HepG2 (cell line): Measurements from ENCODE around the gene TBKBP1. TPM values are rescaled to one million over a fixed set of nuclear protein-coding genes. Genes with fewer than 3 reads are reported as not detected.

ENCODE experiments used
- BRCA1 ChIP-seq: sonication (generic); formaldehyde crosslinking; IDR thresholded peaks from 2 replicates; pipeline ENCODE4 v1.4.0; 2020; ENCODE audit warnings: missing genetic modification reagents
- E2F2 ChIP-seq: sonication (generic); formaldehyde crosslinking; IDR thresholded peaks from 2 replicates; pipeline ENCODE4 v1.4.0; 2020; ENCODE audit warnings: missing genetic modification reagents, borderline replicate concordance
- FOXC1 ChIP-seq: sonication (generic); formaldehyde crosslinking; IDR thresholded peaks from 2 replicates; pipeline ENCODE4 v1.8.0; 2022; ENCODE audit warnings: mild to moderate bottlenecking, missing genetic modification reagents, borderline replicate concordance
- NFKB2 ChIP-seq: sonication (generic); formaldehyde crosslinking; IDR thresholded peaks from 2 replicates; pipeline ENCODE4 v1.4.0; 2020; ENCODE audit warnings: missing genetic modification reagents, borderline replicate concordance
- PREB ChIP-seq: sonication (generic); formaldehyde crosslinking; IDR thresholded peaks from 2 replicates; pipeline ENCODE4 v1.4.0; 2020; ENCODE audit warnings: missing genetic modification reagents
- SAFB2 ChIP-seq: sonication (generic); formaldehyde crosslinking; IDR thresholded peaks from 2 replicates; pipeline ENCODE4 v1.5.1; 2020; ENCODE audit warnings: missing genetic modification reagents, low read depth, mild to moderate bottlenecking, borderline replicate concordance
- SOX6 ChIP-seq, 2 experiments: fragments of 450-650 bp in 1 of 2; sonication (generic) in 1 of 2; formaldehyde crosslinking in 1 of 2; IDR thresholded peaks; 2 replicates each; pipeline versions ENCODE4 v1.4.0 to v1.6.1; 2017 to 2020; ENCODE audit warnings: antibody characterized with exemption in 1 of 2, mild to moderate bottlenecking in 1 of 2, missing genetic modification reagents in 1 of 2
- TMF1 ChIP-seq: sonication (generic); formaldehyde crosslinking; IDR thresholded peaks from 2 replicates; pipeline ENCODE4 v1.8.1; 2022; ENCODE audit warnings: low read depth, missing genetic modification reagents
- YEATS4 ChIP-seq: sonication (generic); formaldehyde crosslinking; IDR thresholded peaks from 2 replicates; pipeline ENCODE4 v1.4.0; 2020; ENCODE audit warnings: missing genetic modification reagents, borderline replicate concordance
- ZBTB42 ChIP-seq: sonication (generic); formaldehyde crosslinking; IDR thresholded peaks from 2 replicates; pipeline ENCODE4 v1.5.0; 2020; ENCODE audit warnings: mild to moderate bottlenecking, missing genetic modification reagents
- ZBTB7A ChIP-seq: sonication (generic); formaldehyde crosslinking; IDR thresholded peaks from 2 replicates; pipeline ENCODE4 v1.8.0; 2022; ENCODE audit warnings: mild to moderate bottlenecking, missing genetic modification reagents
- ZFYVE20 ChIP-seq: sonication (generic); formaldehyde crosslinking; IDR thresholded peaks from 2 replicates; pipeline ENCODE4 v1.8.0; 2023; ENCODE audit warnings: low read depth, mild to moderate bottlenecking, moderate library complexity, missing genetic modification reagents, borderline replicate concordance
- ZHX1 ChIP-seq: sonication (generic); formaldehyde crosslinking; IDR thresholded peaks from 2 replicates; pipeline ENCODE4 v1.8.1; 2022; ENCODE audit warnings: low read depth, mild to moderate bottlenecking, missing genetic modification reagents
- ZNF441 ChIP-seq: sonication (generic); formaldehyde crosslinking; IDR thresholded peaks from 2 replicates; pipeline ENCODE4 v1.7.0; 2021; ENCODE audit warnings: missing genetic modification reagents, borderline replicate concordance
- ZNF460 ChIP-seq: sonication (generic); formaldehyde crosslinking; IDR thresholded peaks from 2 replicates; pipeline ENCODE4 v1.5.1; 2020; ENCODE audit warnings: missing genetic modification reagents, mild to moderate bottlenecking, borderline replicate concordance
- ZNF546 ChIP-seq: sonication (generic); formaldehyde crosslinking; conservative IDR thresholded peaks from 2 replicates; pipeline ENCODE4 v1.8.1; 2023; ENCODE audit warnings: mild to moderate bottlenecking, missing genetic modification reagents
- ZNF615 ChIP-seq: sonication (generic); formaldehyde crosslinking; IDR thresholded peaks from 2 replicates; pipeline ENCODE4 v1.5.0; 2020; ENCODE audit warnings: mild to moderate bottlenecking, missing genetic modification reagents, borderline replicate concordance
- ZNF772 ChIP-seq: sonication (generic); formaldehyde crosslinking; IDR thresholded peaks from 2 replicates; pipeline ENCODE4 v1.5.0; 2020; ENCODE audit warnings: mild to moderate bottlenecking, missing genetic modification reagents
- ZNF788 ChIP-seq: sonication (generic); formaldehyde crosslinking; IDR thresholded peaks from 2 replicates; pipeline ENCODE4 v1.5.0; 2020; ENCODE audit warnings: mild to moderate bottlenecking, missing genetic modification reagents, borderline replicate concordance
- polyA plus RNA-seq, 8 experiments: library from polyadenylated mRNA; depleted of rRNA in 3 of 8; stranded (reverse) in 7 of 8; unstranded in 1 of 8; fragments of >200 nt; fragmentation: Illumina TruSeq in 4 of 8; extraction: Trizol in 4 of 8; gene quantifications; 2 replicates each; pipeline versions ENCODE4 v1.2.1 to v1.2.3, GENCODE V29; 2011 to 2016; ENCODE audit warnings: low read depth in 4 of 8, missing spikeins in 1 of 8, mixed read lengths in 1 of 8; ENCODE audit not compliant: insufficient read depth in 1 of 8
- total RNA-seq, 5 experiments: library from RNA; depleted of rRNA; stranded (reverse); fragments of >200 nt; fragmentation: Illumina TruSeq; extraction: Trizol; gene quantifications; 2 replicates each; pipeline ENCODE4 v1.2.3, GENCODE V29; 2016; ENCODE audit warnings: low read depth in 1 of 5

The TBKBP1 gene
- total and polyA plus RNA-seq, 2 of the 13 experiments (the other 11 are each of a cell fraction or from before 2014, with no cell fraction given): 2.6 to 7.0 TPM

GRCh38 chr17:47649972-47650524 lies 43.9 kb upstream of the TBKBP1 start (continued):
- TF ChIP-seq ZNF772 (CRISPR knock-in tag) (no peak), ZHX1 (CRISPR knock-in tag) (no peak), TMF1 (CRISPR knock-in tag) (no peak), ZNF460 (no peak), NFKB2 (CRISPR knock-in tag) (no peak), PREB (CRISPR knock-in tag) (no peak), SOX6 (IDR thresholded peaks at IDR 0.05) (no peak), SOX6 (CRISPR knock-in tag; IDR thresholded peaks at IDR 0.05) (no peak), ZNF546 (CRISPR knock-in tag) (peak; percentile 65; the same call in 1 of the 2 replicates), ZNF615 (CRISPR knock-in tag) (no peak), SAFB2 (CRISPR knock-in tag) (no peak), FOXC1 (CRISPR knock-in tag) (no peak), ZBTB7A (CRISPR knock-in tag) (0 out of 2 replicates have a peak, but pooled peaks have one; percentile 50), BRCA1 (CRISPR knock-in tag) (no peak), ZBTB42 (no peak), ZFYVE20 (CRISPR knock-in tag) (peak; percentile 50; the same call in 1 of the 2 replicates), E2F2 (CRISPR knock-in tag) (no peak), ZNF788 (CRISPR knock-in tag) (no peak), YEATS4 (no peak), ZNF441 (CRISPR knock-in tag) (peak; percentile 19; the same call in 1 of the 2 replicates)
